ENCODE results near the gene MYBPC3.

The MYBPC3 gene

DNA sequence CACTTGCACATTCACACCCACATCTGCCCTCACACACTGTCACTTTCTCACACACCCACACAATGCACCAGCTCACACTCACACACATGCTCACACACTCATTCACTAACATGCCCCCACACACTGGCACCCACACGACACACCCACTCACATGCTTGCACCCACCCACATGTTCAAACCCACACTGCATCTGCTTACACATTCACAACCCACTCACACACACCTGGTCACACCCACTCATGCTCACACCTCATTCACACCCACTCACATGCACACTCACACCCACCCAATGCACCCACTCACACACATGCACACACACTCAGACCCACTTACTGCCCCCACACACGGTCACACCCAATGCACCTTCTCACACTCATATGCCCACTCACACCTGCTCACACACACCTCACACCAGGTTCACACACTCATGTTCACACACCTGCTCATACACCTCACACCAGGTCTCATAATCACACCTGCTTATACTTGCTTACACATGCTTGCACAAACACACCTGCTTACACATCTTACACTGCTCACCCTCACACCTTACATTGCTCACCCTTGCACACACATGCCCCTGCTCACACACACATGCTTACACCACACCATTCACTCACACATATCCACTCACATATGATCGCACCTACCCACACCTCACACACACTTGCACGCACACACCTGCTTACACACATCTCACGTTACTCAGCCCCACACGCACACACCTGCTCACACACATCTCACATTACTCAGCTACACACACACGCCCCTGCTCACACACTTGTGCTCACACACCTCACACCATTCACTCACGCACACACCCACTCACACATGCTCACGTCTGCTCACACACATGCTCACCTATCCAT is 3.9 kb upstream of the MYBPC3 start:
- no peak for DNase-seq

DNA sequence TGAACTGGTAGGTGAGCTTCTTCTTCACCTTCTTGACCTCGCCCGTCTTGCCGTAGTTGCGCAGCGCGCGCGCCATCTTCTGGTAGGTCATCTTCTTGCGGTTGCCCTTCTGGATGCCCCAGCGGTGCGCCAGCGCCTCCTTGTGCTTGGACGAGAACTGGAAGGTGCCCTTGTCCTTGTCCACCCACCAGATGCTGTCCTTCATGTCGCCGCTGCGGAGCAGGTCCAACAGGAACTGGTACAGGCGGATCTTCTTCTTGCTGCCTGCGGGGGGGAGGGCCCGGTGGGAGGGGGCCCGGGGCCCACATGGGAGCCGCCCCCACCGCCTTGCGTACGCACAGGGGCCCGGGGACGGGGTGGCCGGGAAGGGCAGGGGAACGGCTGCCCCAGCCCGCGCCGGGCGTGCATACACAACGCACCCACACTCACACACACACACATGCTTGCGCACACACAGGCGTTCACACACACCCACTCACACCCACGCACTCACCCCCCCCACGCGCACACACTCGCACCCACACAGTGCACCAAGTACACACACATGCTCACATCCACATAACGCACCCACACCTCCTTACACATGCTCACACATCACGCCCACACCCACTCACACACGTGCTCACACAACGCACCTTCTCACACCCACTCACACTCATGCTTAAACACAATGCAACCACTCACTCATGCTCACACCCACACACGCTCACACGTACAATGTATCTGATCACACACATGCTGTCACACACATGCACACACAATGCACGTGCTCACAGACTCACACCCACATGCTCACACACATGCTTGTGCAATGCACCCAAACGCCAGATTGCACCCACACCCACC is 3.0 kb upstream of the MYBPC3 start:
- DNase-seq, result peak; percentile 79

DNA sequence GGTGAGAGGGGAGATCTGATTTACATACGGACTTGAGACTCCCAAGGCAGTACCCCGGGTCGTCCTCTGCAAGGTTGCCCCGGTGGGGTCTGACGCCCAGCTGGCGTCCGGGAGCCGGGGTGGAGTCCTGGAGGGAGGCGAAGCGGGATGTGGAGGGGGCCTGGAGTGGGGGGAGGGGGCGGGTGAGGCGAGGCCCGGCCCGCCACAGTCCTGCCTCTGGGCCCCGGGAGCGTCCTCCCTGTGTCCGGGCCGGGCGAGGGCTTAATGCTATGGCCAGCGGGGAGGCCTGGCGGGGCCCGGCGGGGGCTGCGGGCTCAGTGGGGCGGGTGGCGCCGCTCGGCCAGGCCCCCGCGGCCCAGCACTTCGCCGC is 2.4 kb upstream of the MYBPC3 start:
- DNase-seq, result no peak

DNA sequence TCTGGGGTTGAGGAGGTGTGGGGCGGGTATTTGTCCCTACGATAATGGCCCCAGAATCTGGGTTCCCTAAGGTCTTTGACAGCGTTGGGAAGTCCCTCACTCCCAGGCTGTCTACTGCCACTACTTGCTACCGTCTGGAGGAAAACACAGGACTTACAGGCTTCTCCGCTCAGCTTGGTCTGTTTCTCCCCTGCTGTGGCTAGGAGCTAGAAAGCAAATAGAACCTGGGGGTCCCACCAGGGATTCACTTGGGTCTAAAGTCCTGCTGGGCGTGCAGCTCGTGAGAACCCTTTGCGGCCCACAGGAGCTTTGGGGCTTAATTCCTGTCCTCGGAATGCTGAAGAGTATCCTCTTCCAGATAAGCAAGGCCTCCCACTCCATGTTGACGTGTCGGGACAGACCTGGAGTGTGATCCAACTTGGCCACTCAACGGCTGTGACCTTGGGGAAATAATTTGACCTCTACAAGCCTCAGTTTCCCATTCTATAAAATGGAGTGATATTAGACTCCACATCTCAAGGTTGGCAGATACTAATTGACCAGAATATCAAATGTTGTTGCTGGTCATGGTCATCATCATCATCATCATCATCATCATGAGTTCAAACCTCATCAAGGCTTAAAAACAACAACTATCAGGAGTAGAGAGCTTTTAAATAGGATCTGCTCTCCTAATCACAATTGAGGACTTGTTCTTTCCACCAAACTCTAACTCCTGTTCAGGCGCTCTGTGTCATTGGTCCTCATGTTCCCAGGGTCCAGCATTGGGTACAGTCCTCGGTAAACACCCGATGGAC is 1.7 kb upstream of the MYBPC3 start:
- no peak for DNase-seq

DNA sequence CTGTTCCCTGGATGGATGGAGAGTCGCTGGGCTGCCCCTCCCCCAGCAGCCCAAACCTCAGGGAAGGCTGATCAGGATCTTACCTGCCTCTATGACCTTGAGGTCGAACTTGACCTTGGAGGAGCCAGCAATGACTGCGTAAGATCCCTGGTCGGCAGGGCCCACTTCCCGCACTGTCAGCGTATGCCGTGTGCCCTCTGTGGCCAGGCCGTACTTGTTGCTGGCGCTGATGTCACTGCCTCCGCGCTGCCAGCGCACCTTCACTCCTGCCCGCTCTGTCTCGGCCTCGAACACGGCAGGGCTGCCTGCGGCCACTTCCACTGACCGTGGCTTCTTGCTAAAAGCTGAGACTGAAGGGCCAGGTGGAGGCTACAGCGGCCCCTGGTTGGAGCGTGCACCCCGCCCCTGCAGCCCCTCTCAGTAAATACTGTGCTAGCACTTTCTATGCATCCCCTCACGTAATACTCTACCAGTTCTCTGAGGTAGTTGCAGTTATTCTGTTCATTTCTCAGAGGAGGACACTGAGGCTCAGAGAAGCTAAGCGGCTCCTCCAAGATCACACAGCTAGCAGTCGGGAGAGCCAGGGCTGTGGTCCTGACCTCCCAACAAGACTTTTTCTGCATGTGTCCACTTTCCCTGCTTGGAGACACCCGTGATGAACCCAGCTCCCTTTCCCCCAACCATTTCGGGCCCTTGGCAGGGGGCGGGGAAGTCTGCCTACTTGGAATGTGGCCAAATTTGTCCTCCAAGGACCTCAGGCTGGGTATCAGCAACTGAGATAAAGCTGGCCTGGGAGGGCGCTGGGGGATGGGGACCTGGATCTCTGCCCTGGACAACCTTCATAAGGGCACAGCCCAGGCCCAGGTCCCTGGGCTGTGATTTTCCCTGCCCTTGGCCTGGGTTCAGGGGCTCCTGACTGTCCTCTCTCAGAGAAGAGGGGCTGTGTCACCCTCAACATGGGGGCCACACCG is 1.1 kb downstream of the MYBPC3 start:
- no peak for DNase-seq

DNA sequence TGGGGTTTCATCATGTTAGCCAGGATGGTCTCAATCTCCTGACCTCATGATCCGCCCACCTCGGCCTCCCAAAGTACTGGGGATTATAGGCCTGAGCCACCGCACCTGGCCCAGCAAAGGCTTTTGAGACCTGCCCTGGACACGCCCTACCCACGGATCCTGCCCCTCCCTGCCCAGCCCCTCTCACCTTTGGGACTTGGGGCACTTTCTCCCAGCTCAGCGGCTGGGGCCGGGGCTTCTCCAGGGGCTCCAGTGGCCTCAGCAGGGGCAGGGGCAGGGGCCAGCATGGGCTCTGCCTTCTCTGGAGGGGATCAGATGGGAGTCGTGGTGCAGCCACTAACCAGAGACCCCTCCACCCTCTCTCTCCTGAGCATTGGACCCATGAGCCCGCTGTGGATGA is 2.2 kb downstream of the MYBPC3 start:
- no peak for DNase-seq

DNA sequence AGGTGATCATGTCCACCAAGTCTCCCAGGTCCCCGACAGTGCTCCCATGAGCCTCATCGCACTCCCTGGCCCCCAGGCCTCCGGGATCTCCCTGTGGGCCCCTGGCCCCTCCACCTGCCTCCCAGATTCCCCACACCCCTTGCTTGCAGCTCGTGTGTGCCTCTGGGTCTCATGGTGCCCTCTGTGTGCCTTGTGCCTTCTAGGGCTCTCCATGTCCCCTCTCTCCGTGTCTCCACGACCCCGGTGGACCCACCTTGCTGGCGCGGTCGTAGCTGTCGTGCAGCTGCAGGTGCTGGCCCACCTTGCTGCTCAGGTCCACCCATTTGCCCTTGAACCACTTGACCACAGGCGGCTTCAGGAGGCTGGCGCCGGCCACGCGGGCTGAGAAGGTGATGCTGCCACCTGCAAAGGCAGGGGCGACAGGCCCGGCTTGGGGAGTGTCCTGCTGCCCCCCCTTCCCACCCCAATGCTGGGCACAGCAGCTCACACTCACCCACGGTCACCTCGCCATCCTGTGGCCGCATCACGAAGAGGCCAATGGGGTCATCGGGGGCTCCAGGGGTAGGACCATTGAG is 2.9 kb downstream of the MYBPC3 start:
- DNase-seq, result no peak

DNA sequence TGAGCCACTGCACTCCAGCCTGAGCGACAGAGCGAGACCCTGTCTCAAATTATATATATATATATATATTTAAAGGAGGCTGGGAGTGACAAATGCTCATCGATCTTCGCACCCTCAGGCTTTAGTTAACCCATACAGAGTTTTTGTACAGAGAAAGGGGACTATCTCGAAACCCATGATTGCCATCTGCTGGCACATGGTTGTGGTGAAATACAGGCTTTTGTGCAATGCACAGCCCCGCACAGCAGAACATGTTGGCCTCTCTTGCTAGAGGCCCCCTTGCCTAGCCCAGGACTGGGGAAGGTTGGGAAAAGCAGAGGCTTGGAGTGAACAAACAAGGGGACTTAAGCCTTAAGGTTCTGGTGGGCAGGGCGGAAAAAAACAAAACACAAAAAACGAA is 3.6 kb downstream of the MYBPC3 start:
- DNase-seq, result no peak

DNA sequence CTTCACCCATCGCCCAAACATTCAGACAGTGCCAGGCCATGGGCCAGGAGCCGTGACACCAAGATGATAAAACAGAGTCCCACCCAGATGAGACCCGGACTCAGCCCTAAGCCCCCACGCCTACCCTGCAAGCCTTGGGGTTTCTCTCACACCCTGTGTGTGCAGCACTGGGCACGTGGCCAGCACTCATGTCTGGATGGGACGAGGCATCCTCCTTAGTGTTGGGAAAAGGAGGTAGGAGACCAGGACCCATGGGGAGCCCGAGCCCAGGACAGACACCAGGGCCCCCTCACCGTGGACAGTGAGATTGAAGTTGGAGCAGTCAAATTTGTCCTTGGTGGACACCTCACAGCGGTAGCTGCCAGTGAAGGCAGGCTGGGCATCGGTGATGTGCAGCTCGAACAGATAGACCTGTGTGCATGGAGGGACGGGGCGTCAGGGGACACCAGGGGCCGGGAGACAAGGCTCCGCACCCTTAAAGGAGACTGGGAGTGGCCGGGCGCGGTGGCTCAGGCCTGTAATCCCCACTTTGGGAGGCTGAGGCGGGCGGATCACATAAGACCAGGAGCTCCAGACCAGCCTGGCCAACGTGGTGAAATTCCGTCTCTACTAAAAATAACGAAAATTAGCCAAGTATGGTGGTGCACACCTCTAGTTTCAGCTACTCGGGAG is 4.2 kb downstream of the MYBPC3 start:
- no peak for DNase-seq

DNA sequence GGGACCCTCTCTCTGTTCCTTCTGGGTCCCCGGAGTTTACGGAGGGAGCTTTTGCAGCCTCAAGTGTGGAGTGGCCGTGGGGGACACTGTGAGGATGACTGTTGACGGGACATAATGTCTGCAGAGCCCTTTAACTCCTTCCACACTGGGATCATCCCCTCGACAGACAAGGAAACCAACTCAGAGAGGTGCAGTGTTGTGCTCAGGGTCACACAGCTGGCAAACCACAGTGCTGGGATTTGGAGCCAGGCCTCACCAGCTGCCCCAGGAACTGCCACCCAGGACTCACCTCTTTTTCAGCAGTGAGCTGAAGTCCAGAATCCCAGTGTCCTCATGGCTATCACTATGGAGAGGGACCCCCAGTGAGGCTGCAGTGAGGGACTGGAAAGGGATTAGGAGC is 5.4 kb downstream of the MYBPC3 start:
- no peak for DNase-seq

DNA sequence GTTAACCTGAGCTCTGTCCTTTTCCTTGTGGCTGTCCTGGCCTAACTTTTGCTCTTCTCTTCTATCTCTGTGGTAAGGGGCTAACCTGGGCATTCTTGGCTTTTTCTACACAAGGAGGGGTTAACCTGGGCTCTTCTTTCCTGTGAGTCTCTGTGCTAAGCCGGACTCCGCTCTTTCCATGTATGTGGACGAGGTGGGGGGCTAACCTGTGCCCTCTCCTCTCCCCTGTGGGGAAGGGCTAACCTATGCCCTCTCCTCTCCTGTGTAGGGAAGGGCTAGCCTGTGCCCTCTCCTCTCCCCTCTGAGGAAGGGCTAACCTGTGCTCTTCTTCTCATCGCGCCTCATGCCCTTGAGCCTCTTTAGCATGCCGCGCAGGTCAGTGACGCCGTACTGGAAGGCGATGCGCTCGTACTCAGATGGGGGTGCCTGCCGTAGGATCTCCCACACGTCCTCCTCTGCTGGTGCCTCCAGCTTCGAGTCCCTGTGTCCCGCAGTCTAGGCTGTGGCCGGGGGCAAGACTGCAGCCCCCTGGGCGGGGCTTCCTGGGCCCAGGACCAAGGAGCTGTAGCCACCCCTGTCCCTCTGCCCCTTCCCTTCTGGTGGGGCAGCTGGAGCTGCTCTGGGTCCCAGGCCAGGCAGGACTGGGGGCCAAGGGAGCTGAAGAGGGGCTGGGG is 6.5 kb downstream of the MYBPC3 start:
- no peak for DNase-seq

DNA sequence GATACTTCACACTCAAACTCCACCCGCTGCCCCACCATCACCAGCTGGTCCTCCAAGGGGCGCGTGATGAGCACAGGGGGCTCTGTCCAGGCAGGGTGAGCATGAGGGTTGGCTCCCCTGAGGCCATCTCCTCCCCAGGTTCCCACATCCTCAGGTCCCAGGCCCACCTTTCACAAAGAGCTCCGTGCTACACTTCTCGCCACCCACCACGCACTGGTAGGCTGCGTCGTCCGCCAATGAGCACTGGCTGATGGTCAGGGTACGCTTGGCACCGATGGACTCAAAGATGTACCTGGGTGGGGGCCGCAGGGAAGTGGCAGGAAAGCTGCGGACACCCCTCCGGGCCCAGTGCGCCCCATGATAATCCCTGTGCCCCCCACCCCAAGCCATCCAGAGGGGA is 9.6 kb downstream of the MYBPC3 start:
- no peak for DNase-seq

DNA sequence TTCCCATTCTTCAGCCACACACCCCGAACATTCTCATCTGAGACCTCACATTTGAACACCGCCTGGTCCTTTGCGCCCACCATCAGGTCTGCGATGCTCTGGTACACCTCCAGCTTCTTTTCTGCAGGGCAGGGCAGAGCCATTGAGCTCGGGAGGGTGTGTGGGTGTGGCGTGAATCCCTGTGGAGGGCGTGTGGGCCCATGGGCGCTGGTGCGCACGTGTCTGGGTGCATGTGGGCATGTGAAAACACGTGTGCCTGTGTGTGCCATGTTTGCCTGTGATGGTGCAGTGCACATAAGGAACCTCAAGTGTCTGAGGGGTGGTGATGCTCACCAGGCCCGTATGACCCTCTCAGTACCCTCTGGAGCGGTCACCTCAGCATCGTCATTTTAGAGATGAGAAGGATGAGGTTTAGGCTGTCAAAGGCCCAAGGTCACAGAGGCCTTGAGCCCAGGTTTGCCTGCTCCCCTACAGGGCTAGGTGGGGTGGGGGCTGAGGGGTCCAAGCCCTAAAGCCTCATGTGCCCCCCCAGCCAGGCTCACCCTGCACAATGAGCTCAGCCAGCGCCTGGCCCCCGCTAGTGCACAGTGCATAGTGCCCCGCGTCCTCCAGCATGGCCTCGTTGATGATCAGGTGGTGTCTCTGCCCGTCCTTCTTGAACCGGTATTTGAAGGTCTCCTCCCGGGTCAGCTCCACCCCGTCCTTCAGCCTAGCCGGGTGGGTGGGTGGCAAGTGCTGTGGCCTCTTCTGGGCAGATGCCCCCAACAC is 10.3 kb downstream of the MYBPC3 start:
- no peak for DNase-seq

DNA sequence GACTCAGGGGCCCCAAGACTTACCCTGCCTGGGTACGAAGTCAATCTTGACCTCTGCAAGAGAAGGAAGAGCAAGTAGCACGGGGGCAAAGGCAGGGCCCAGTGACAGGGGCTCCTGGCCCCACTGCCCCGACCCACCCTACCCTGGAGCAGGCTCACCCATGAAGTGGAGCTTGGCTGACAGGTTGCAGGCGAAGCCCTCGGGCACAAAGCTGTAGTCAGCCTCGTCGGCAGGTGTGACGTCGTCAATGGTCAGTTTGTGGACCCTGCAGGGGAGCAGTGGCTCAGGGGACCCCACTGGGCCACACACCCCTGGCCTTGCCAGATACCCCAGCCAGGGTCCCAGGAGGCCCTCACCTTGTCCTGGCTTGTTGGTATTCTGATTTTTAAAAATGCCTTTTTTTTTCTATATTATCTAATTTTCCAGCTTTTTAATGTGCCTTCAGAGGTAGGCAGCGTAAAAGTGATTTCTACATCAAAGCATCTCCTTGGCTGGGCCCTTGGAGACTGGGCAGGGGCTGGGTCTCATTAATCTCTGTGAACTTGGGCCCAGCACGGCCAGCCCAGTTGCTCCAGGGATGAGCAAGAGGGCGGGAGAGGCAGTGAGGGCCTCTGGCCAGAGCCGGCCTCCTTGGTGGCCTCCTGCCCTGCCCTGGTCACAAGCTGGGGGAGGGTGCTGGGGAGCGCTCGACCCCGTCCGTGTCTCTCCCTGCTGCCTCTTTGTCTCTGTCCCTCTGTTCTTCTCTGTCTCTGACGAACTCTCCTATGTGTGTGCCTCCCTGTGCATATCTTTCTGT is 11.3 kb downstream of the MYBPC3 start:
- no peak for DNase-seq

DNA sequence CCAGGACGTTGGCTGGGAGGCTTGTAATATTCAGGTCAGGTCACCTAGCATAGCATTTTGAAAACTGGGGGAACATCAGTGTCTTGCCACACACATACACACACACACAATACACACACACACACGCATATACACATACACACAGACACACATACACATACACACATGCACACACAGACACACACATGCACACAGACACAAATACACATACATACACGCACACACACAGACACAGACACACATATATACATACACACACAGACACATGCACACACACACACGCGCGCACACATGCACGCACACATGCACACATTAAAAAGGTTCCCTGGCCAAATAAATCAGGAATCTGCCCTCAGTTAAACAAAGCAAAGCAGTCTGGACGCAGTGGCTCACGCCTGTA is 12.5 kb downstream of the MYBPC3 start:
- no peak for DNase-seq

DNA sequence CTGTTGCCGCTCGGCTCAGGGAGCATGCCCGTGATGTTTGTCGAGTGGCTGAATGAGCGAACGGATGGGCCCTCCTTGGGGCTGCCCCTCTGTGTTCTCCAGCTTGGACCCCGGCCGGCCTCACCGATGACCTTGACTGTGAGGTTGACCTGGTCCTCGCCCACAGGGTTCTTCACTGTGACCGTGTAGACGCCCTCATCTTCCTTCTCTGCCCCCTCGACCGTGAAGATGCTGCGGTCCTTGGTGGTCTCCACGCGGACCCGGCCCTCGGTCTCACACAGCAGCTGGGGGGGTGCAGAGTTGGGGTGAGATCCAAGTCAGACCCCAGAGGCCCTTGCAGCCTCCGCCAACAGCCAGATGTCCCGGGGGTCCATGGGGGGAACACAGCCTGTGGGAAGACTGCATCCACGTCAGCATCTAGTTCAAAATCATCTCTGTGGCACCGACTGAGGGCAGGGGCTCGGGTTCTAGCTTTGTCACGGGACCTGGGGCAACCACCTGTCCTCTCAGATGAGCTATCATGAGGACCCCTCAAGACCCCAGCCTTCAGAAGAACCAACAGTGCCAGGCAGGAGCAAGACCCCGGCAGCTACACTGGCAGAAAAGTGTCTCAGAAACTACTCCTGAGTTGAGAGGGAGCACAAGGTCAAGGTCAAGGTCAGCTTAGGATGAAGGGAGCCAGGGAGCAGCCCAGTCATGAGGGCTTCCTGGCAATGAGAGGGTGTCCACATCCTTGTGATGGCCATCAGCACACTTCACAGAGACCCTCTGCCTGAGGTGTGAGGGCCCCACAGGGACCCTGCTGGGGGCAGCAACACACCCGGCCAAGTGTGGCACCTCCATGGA is 13.9 kb downstream of the MYBPC3 start:
- no peak for DNase-seq

DNA sequence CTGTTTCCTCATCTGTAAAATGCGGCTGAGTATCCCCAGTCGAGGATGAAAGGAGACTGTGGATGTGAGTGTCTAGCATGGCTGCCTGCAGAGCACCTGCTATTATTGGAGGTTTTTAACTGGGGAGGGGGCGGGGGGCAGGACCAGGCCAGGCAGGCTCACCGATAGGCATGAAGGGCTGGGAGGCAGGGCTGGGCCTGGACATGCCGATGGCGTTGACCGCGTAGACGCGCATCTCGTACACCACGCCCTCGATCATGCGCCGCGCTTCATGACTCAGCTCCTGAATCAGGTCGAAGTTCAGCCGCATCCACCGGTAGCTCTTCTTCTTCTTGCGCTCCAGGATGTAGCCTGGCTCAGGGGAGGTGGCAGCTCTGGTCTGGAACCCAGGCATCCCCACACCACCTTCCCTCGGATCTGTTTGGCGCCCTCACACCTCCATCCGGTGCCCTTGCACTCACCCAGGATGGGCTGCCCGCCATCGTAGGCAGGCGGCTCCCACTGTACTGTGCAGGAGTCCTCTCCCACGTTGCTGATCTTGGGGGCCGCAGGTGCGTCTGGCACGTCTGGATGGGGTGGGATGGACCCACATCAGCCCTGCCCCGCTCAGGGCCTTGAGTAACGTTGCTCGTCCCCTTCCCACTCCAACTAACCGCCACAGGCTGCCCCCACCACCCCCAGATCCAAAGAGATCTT is 15.1 kb downstream of the MYBPC3 start:
- no peak for DNase-seq
